Measurements from ENCODE around the gene DIDO1.
A peak's percentile ranks its signal among the peaks of the same experiment; 100 is the strongest.

Gene DIDO1

GRCh38 chr20:62911701-62912280 is 14.5 kb downstream of the DIDO1 start:
- DNase-seq (ENCODE audit: low read depth in 2 of 2) = no peak

- DNase-seq (ENCODE audit: low read depth in 2 of 2) = no peak
These were observed 15.4 kb downstream of the DIDO1 start for GRCh38 chr20:62910777-62911497.

GRCh38 chr20:62910217-62910766 is 16.0 kb downstream of the DIDO1 start:
- DNase-seq (ENCODE audit: low read depth in 2 of 2) = no peak

GRCh38 chr20:62908971-62909791 is 17.1 kb downstream of the DIDO1 start:
- DNase-seq (ENCODE audit: low read depth in 2 of 2) = no peak

- DNase-seq (ENCODE audit: low read depth in 2 of 2) = no peak
These were observed 18.7 kb downstream of the DIDO1 start for GRCh38 chr20:62907384-62908317.

- no peak for DNase-seq (ENCODE audit: low read depth in 2 of 2)
These were observed 19.5 kb downstream of the DIDO1 start for GRCh38 chr20:62906647-62907375.

- DNase-seq (ENCODE audit: low read depth in 2 of 2) = no peak
These were observed 20.1 kb downstream of the DIDO1 start for GRCh38 chr20:62906209-62906608.

- no peak for DNase-seq (ENCODE audit: low read depth in 2 of 2)
These were observed 20.7 kb downstream of the DIDO1 start for GRCh38 chr20:62905536-62906117.

GRCh38 chr20:62902926-62903615 is 23.2 kb downstream of the DIDO1 start:
- no peak for DNase-seq (ENCODE audit: low read depth in 2 of 2)

- no peak for DNase-seq (ENCODE audit: low read depth in 2 of 2)
These were observed 24.4 kb downstream of the DIDO1 start for GRCh38 chr20:62901891-62902290.

GRCh38 chr20:62900692-62901584 is 25.4 kb downstream of the DIDO1 start:
- DNase-seq (ENCODE audit: low read depth in 2 of 2) = no peak

- DNase-seq (ENCODE audit: low read depth in 2 of 2) = peak; percentile 48 to 59
These were observed 26.1 kb downstream of the DIDO1 start for GRCh38 chr20:62900052-62900691.

GRCh38 chr20:62899633-62900051 is 26.7 kb downstream of the DIDO1 start:
- DNase-seq (ENCODE audit: low read depth in 2 of 2) = no peak

- DNase-seq (ENCODE audit: low read depth in 2 of 2) = no peak
These were observed 27.2 kb downstream of the DIDO1 start for GRCh38 chr20:62898970-62899632.

GRCh38 chr20:62898093-62898964 is 28.0 kb downstream of the DIDO1 start:
- DNase-seq (ENCODE audit: low read depth in 2 of 2) = no peak

GRCh38 chr20:62897666-62898065 is 28.6 kb downstream of the DIDO1 start:
- no peak for DNase-seq (ENCODE audit: low read depth in 2 of 2)

GRCh38 chr20:62896526-62896925 is 29.8 kb downstream of the DIDO1 start:
- no peak for DNase-seq (ENCODE audit: low read depth in 2 of 2)

Measured in stimulated activated CD8-positive, alpha-beta memory T cell treated with anti-CD3 and anti-CD28 coated beads, Interleukin-2, amount 100 ng/mL, for 1 hour (primary cell).